Natural killer cell treated with Interleukin-12 subunit alpha and Interleukin-12 subunit beta and Interleukin-15 and Interleukin-18, amount 100 ng/mL, for 72 hours (primary cell): ENCODE measurements around the gene ELK3. TPM values are rescaled to one million over a fixed set of nuclear protein-coding genes. Genes with fewer than 3 reads are reported as not detected.

Source experiments
- ATAC-seq, 2 donors: fragments of 150-1000 bp; cut with Tn5 transposase in 1 of 2; sonication (Bioruptor Pico), chemical (Tn5 transposase) in 1 of 2; 2 replicates each; pipeline ENCODE4 v1.10.0; 2021
- DNase-seq: peaks from one replicate; pipeline ENCODE4 v3.0.0; 2022; ENCODE audit warnings: low spot score
- H3K27ac Mint-ChIP-seq, 2 donors: 1 replicate in 1 of 2; 2 replicates in 1 of 2; pipeline ENCODE4 v1.8.0; 2022; ENCODE audit warnings: mixed read lengths in 2 of 2, mild to moderate bottlenecking in 1 of 2, moderate library complexity in 1 of 2
- H3K27me3 Mint-ChIP-seq, 2 donors: 1 replicate in 1 of 2; 2 replicates in 1 of 2; pipeline ENCODE4 v1.8.0; 2022; ENCODE audit warnings: mixed read lengths in 2 of 2
- H3K36me3 Mint-ChIP-seq: one replicate; pipeline ENCODE4 v1.8.0; 2022; ENCODE audit warnings: mixed read lengths
- H3K4me1 Mint-ChIP-seq, 2 donors: 1 replicate in 1 of 2; 2 replicates in 1 of 2; pipeline ENCODE4 v1.8.0; 2022; ENCODE audit warnings: low read depth in 2 of 2, mixed read lengths in 2 of 2, mild to moderate bottlenecking in 1 of 2
- H3K4me3 Mint-ChIP-seq: one replicate; pipeline ENCODE4 v1.8.0; 2022; ENCODE audit warnings: mixed read lengths
- H3K9me3 Mint-ChIP-seq: 2 replicates; pipeline ENCODE4 v1.8.0; 2022; ENCODE audit warnings: mixed read lengths
- total RNA-seq, 2 donors: library from RNA; stranded (reverse); gene quantifications; one replicate each; pipeline ENCODE4 v1.2.3, GENCODE V29; 2022

The ELK3 gene
- total RNA-seq, 2 donors from 2014 or later = 16.0 to 21.6 TPM

GRCh38 chr12:96194971-96195844 is 1.0 kb downstream of the ELK3 start:
- Mint-ChIP-seq H3K27me3 (no peaks in the 10 kb centered on the region), H3K36me3 (peaks cover 11% of the 10 kb centered on the region), H3K9me3 (no peaks in the 10 kb centered on the region), H3K4me1 (peaks cover 33 to 36% of the 10 kb centered on the region in 2 donors), H3K4me3 (peak overlapping the region; percentile 95), H3K27ac (peak overlapping the region; percentile 92 to 95)
- ATAC-seq (peak; percentile 80 to 81), DNase-seq (peak; percentile 85)

DNA sequence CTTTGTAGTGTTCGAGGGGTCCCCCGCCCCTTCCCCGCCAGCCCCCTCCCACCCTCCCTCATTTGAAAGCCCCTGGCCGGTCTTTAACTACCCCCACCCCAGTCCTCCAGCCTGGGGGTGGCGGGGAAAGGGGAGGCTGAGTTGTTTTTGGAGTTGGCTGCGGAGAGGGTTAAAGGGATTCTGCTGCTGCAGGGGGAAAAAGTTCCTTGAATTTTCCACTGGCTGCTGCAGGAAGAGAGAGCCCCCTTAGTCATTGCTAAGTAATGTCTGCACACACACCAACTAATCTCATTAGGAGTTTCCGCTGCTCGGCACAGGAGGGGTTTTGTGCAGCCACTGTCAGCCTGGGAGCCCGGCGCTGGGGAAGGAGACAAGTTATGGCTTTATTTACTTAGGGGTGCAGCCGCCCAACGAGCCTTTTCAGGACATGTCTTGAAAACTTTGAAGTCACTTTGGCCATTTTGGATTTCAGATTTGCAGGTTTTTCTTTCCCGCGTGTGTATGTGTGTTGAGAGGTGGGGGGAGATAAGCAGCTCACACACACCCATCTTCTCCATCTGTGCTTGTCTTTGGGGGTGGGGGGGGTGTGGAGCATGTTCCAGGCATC is 1.8 kb downstream of the ELK3 start:
- Mint-ChIP-seq H3K36me3 (peaks cover 11% of the 10 kb centered on the region), H3K4me1 (peaks cover 33 to 36% of the 10 kb centered on the region in 2 donors), H3K27me3 (no peaks in the 10 kb centered on the region), H3K27ac (peak overlapping the region; percentile 92 to 95), H3K4me3 (peak overlapping the region; percentile 95), H3K9me3 (no peaks in the 10 kb centered on the region)
- ATAC-seq (no peak), DNase-seq (no peak)

DNA sequence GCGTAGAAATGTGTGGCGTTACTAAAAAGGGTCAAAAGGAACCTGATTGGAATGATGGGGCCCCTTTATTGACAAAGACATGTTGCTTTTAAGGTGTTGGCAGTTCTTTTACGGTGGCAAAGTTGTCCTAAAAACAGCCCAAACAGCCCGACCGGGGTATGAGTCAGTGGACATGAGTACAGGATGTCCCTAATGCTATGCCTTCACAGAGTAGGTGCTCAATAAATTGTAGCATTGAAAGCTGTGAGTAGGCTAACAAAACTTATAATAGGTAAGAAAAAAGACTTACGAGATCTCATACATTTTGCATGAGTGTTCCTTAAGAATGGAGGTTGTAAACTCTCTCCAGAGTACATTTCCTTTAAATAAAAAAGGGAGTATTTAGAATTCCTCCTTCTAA is 2.6 kb downstream of the ELK3 start:
- Mint-ChIP-seq H3K27ac (peak overlapping the region; percentile 92 to 95), H3K36me3 (peaks cover 11% of the 10 kb centered on the region), H3K4me3 (peak overlapping the region; percentile 95)

DNA sequence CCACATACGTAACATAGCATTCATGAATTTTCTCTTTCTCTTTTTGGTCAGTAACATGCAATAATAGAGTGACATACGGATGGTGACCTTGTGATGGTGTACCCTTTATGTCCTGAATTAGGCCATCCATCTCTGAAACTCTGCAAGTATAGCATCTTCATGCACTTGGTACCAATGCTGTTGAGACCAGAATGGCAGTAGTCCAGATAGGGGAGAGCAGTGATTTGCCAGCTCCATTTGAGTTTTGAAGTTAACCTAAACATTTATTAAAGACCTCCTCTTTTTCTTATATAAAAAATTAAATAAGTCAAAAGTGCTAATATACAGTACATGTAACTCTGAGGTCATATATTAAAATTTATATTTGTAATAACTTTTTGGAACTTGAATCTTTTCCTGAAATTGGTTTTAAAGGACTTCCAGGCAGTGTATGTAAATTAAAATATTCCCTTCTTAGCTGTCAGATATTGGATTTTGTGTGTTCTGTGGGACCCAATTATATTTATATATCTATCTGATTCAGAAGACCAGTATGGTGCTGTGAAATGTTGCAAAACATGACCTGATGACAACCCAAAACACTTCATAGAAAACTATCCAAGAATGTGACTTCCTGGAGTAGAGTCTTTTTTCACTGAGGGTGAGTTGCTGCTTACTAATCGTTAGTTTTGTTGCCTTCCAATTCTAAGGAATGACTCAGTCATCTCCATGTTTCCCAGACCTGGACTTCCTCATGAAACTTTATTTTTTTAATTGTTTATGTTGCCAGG is 3.5 kb downstream of the ELK3 start:
- H3K9me3 Mint-ChIP-seq = no peaks in the 10 kb centered on the region
- no peaks in the 10 kb centered on the region for H3K27me3 Mint-ChIP-seq
- peaks cover 33 to 40% of the 10 kb centered on the region in 2 donors for H3K4me1 Mint-ChIP-seq
- H3K36me3 Mint-ChIP-seq = peaks cover 11% of the 10 kb centered on the region
- peak overlapping the region; percentile 88 to 92 for H3K27ac Mint-ChIP-seq
- ATAC-seq (no peak), DNase-seq (no peak)
- H3K4me3 Mint-ChIP-seq = peak overlapping the region; percentile 95

More for the DNA sequence above, 2.6 kb downstream of the ELK3 start:
- no peaks in the 10 kb centered on the region for H3K9me3 Mint-ChIP-seq
- DNase-seq = no peak
- no peak for ATAC-seq
- H3K27me3 Mint-ChIP-seq = no peaks in the 10 kb centered on the region
- H3K4me1 Mint-ChIP-seq = peaks cover 33 to 36% of the 10 kb centered on the region in 2 donors

GRCh38 chr12:96198965-96199364 is 4.8 kb downstream of the ELK3 start:
- H3K9me3 Mint-ChIP-seq = no peaks in the 10 kb centered on the region
- DNase-seq (no peak), ATAC-seq (peak in 1 of 2 donors; percentile 37)
- H3K36me3 Mint-ChIP-seq = peaks cover 11% of the 10 kb centered on the region
- peak overlapping the region; percentile 88 to 92 for H3K27ac Mint-ChIP-seq
- no peaks in the 10 kb centered on the region for H3K27me3 Mint-ChIP-seq
- peaks cover 33 to 43% of the 10 kb centered on the region in 2 donors for H3K4me1 Mint-ChIP-seq
- peak overlapping the region; percentile 65 for H3K4me3 Mint-ChIP-seq

DNA sequence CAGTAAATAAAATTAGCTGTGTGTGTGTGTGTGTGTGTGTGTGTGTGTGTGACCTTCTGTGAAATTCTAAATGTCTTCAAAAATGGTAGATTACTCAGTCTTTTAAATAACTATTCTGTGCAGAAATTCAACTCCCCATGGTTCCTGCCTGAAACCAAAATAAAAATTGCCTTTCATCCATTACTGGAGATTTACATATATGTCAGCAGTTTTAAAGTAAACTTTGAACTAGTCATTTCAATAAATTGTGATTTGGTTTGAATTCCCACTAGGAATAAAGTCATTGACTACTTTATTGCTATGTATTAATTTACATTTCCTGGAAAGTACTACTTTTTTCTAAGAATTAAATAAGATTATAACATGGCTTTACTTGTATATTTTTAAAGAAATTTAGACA is 5.3 kb downstream of the ELK3 start:
- peaks cover 6% of the 10 kb centered on the region for H3K36me3 Mint-ChIP-seq
- peaks cover 33 to 40% of the 10 kb centered on the region in 2 donors for H3K4me1 Mint-ChIP-seq
- peak overlapping the region; percentile 65 for H3K4me3 Mint-ChIP-seq
- no peak for DNase-seq
- H3K9me3 Mint-ChIP-seq = no peaks in the 10 kb centered on the region
- no peak for ATAC-seq
- H3K27me3 Mint-ChIP-seq = no peaks in the 10 kb centered on the region
- peak overlapping the region; percentile 88 to 92 for H3K27ac Mint-ChIP-seq

- Mint-ChIP-seq H3K27ac (no peak overlapping the region), H3K36me3 (no peaks in the 10 kb centered on the region), H3K4me1 (peaks cover 40 to 45% of the 10 kb centered on the region in 2 donors), H3K9me3 (no peaks in the 10 kb centered on the region), H3K4me3 (no peak overlapping the region), H3K27me3 (no peaks in the 10 kb centered on the region)
- ATAC-seq (no peak), DNase-seq (no peak)
Measured at GRCh38 chr12:96201272-96202227, 7.4 kb downstream of the ELK3 start.

DNA sequence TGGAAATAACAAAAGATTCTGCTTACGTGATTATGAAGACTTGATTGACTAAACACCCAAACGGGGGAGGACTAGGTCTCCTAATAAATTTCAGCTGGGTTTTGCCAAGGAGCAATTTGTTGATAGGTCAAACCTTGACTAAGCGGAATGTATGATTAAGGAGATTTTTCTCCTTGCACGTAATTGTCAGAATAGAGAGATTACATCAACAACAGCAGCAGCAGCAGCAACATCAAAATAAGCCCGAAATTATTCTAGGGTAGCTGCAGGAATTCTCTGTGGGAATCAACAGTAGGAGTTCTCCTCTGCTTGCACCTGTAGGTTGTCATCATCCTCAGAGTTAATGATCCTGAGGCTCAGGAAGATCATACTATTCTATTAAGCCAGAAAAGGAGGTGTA is 10.2 kb downstream of the ELK3 start:
- peaks cover 41 to 43% of the 10 kb centered on the region in 2 donors for H3K4me1 Mint-ChIP-seq
- no peak overlapping the region for H3K4me3 Mint-ChIP-seq
- no peaks in the 10 kb centered on the region for H3K36me3 Mint-ChIP-seq

DNA sequence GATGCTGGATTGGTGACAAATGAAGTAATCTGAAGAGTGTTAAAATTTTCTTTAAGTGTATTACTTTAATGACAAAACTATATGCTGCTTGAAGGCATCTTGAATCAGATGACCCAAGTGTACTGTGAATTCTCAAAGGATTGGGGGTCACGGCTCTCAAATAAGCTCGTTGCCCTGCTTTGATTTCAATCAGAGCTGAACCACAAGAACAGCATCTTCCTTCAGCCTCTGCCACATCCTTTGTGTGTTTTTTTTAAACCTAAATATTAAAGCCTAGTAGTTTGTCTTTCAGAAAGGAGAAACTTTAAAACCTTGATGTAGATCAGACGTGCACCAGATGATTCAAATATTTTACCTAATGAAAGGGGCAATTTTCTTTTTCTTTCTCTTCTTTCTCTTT is 11.7 kb downstream of the ELK3 start:
- Mint-ChIP-seq H3K4me3 (no peak overlapping the region), H3K27me3 (no peaks in the 10 kb centered on the region), H3K4me1 (peaks cover 44 to 48% of the 10 kb centered on the region in 2 donors), H3K36me3 (no peaks in the 10 kb centered on the region), H3K9me3 (no peaks in the 10 kb centered on the region), H3K27ac (peak overlapping the region in 1 of 2 donors; percentile 72)
- no peak for DNase-seq
- no peak for ATAC-seq

More for the DNA sequence above, 10.2 kb downstream of the ELK3 start:
- ATAC-seq (no peak), DNase-seq (no peak)
- no peak overlapping the region for H3K27ac Mint-ChIP-seq
- H3K9me3 Mint-ChIP-seq = no peaks in the 10 kb centered on the region
- H3K27me3 Mint-ChIP-seq = no peaks in the 10 kb centered on the region

DNA sequence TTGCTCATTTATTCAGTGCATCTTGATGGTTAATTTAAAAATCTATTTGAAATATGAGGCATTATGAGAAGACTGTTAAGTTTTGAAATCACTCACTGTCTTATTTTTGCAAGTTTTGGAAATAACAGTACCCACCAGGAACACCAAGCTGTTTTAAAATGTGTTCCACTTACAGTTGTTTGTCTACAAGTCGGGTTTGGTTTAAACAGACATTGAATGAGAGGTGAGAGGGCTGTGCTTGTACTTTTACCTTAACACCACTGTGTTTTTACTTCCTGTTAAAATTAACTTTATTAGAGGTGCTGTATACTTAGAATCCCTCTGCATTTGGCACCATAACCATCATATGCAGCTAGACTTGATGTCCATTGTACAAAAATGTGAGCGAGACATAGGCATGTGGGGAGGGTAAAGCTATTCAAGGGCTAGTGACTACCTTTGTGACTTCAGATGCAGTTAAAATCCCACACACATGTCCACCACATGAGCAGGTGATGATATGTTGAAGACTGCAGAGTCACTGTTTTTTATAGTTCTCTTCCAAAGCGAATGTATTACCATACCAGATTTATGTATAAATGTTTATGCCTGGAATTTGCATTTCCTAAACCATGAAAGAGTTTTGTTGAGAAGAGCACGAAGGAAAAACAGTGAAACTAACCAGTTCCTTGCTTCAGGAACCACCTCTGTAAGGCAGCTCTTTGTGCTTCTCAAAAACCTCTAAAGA is 12.9 kb downstream of the ELK3 start:
- no peaks in the 10 kb centered on the region for H3K27me3 Mint-ChIP-seq
- H3K36me3 Mint-ChIP-seq = no peaks in the 10 kb centered on the region
- H3K4me3 Mint-ChIP-seq = peak overlapping the region; percentile 25
- DNase-seq (no peak), ATAC-seq (no peak)
- H3K27ac Mint-ChIP-seq = no peak overlapping the region
- H3K4me1 Mint-ChIP-seq = peaks cover 49 to 60% of the 10 kb centered on the region in 2 donors
- H3K9me3 Mint-ChIP-seq = no peaks in the 10 kb centered on the region

GRCh38 chr12:96208346-96208745 is 14.2 kb downstream of the ELK3 start:
- Mint-ChIP-seq H3K4me1 (peaks cover 56 to 70% of the 10 kb centered on the region in 2 donors), H3K9me3 (no peaks in the 10 kb centered on the region), H3K27me3 (no peaks in the 10 kb centered on the region), H3K36me3 (no peaks in the 10 kb centered on the region), H3K27ac (peak overlapping the region in 1 of 2 donors; percentile 57), H3K4me3 (peak overlapping the region; percentile 51)
- no peak for ATAC-seq
- no peak for DNase-seq

DNA sequence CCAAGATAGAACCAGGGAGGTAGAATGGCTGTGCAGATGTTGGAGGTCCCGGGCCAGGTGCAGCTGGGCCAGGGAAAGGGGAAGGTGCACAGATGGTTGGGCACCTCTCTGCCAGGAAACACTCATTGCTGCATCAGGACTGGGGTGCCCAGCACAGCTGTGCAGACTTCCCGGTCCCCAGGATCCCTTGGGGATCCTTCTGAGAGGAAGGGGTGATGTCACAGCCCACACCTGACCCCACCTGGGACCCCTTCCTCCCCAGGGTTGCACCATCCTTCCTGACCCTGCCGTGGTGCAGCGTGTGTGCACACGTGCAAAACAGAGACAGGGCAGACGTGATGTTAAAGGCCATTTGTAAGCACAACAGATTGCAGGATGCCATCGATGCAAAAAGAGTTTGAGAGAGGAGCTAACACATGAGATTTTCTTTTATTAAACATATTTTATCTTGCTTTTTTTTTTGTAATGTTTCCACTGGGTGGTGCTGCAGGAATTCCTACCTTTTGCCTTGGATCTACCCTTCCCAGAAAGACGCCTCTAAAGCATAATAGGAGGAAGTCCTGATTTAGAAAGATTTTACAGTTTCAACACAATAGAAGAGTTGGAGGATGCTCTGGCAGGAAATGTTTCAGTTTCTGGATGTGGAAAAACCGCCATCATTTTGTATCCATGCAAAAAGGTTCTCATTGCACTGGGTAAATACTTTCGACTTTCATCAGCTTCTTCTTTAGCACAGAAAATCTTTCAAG is 14.8 kb downstream of the ELK3 start:
- DNase-seq = no peak
- Mint-ChIP-seq H3K9me3 (no peaks in the 10 kb centered on the region), H3K4me1 (peaks cover 56 to 71% of the 10 kb centered on the region in 2 donors), H3K27me3 (no peaks in the 10 kb centered on the region), H3K36me3 (no peaks in the 10 kb centered on the region), H3K27ac (peak overlapping the region in 1 of 2 donors; percentile 57), H3K4me3 (peak overlapping the region; percentile 51)
- no peak for ATAC-seq
